WTC11 (cell line): ENCODE data around the gene CDH12.
"Not testable (repeated sequence)": the region's sequence is repeated elsewhere in the genome, so short reads cannot be mapped to it uniquely, and the experiment has no call there.

Experiments
- CREM ChIP-seq: sonication (generic); formaldehyde crosslinking; IDR thresholded peaks from 2 replicates; pipeline ENCODE4 v1.8.1; 2022; ENCODE audit warnings: mild to moderate bottlenecking, missing genetic modification reagents, moderate library complexity
- MAX ChIP-seq: sonication (generic); formaldehyde crosslinking; IDR thresholded peaks from 2 replicates; pipeline ENCODE4 v1.8.0; 2022; ENCODE audit warnings: mild to moderate bottlenecking, missing genetic modification reagents
- NR2C2 ChIP-seq: sonication (generic); formaldehyde crosslinking; IDR thresholded peaks from 2 replicates; pipeline ENCODE4 v1.8.0; 2022; ENCODE audit warnings: mild to moderate bottlenecking, missing genetic modification reagents
- PRRX2 ChIP-seq: fragments of 250-450 bp; sonication (Bioruptor Pico); IDR thresholded peaks from 2 replicates; pipeline ENCODE4 v1.8.0; 2021; ENCODE audit warnings: mild to moderate bottlenecking
- SP1 ChIP-seq: sonication (generic); formaldehyde crosslinking; conservative IDR thresholded peaks from 2 replicates; pipeline ENCODE4 v1.8.1; 2022; ENCODE audit warnings: missing genetic modification reagents
- STAT6 ChIP-seq: sonication (generic); formaldehyde crosslinking; conservative IDR thresholded peaks from 2 replicates; pipeline ENCODE4 v1.8.1; 2023; ENCODE audit warnings: mild to moderate bottlenecking, low read depth, missing genetic modification reagents, moderate library complexity
- ZNF121 ChIP-seq: sonication (generic); formaldehyde crosslinking; IDR thresholded peaks from 2 replicates; pipeline ENCODE4 v1.8.0; 2023; ENCODE audit warnings: missing genetic modification reagents
- ZNF416 ChIP-seq: fragments of 250-450 bp; sonication (Bioruptor Pico); IDR thresholded peaks from 2 replicates; pipeline ENCODE4 v1.9.0; 2021; ENCODE audit warnings: mild to moderate bottlenecking, inconsistent platforms
- TF ChIP-seq, protein P1 (sequence below): sonication (generic); formaldehyde crosslinking; conservative IDR thresholded peaks from 2 replicates; pipeline ENCODE4 v1.8.1; 2022; ENCODE audit warnings: mild to moderate bottlenecking, missing genetic modification reagents

- not testable (repeated sequence) for TF ChIP-seq MAX (CRISPR knock-in tag); ZNF416 (CRISPR knock-in tag); NR2C2; CREM (CRISPR knock-in tag); SP1 (CRISPR knock-in tag); STAT6 (CRISPR knock-in tag); ZNF121 (CRISPR knock-in tag); PRRX2 (CRISPR knock-in tag)
- TF ChIP-seq, protein P1, sequence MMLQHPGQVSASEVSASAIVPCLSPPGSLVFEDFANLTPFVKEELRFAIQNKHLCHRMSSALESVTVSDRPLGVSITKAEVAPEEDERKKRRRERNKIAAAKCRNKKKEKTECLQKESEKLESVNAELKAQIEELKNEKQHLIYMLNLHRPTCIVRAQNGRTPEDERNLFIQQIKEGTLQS (CRISPR knock-in tag): not testable (repeated sequence)
Observed at GRCh38 chr5:22169226-22169625, 683.9 kb downstream of the CDH12 start.
